Type B pancreatic cell (in vitro differentiated cells): ENCODE results near the gene ACOXL. TPM values are rescaled to one million over a fixed set of nuclear protein-coding genes. Genes with fewer than 3 reads are reported as not detected.
"Not testable (repeated sequence)": the region's sequence is repeated elsewhere in the genome, so short reads cannot be mapped to it uniquely, and the experiment has no call there.

Experiments used
- DNase-seq: peaks from one replicate; pipeline ENCODE4 v3.0.0; 2021; ENCODE audit warnings: mixed read lengths; ENCODE audit not compliant: unreplicated experiment; ENCODE audit errors: extremely low spot score
- H3K27ac Mint-ChIP-seq: 2 replicates; pipeline ENCODE4 v1.8.0; 2021; ENCODE audit warnings: mild to moderate bottlenecking, mixed read lengths
- H3K27me3 Mint-ChIP-seq: 2 replicates; pipeline ENCODE4 v1.8.0; 2021; ENCODE audit warnings: mixed read lengths
- H3K36me3 Mint-ChIP-seq: 2 replicates; pipeline ENCODE4 v1.8.0; 2021; ENCODE audit warnings: mixed read lengths
- H3K4me1 Mint-ChIP-seq: one replicate; pipeline ENCODE4 v1.8.0; 2021; ENCODE audit warnings: mixed read lengths; ENCODE audit not compliant: unreplicated experiment
- H3K4me3 Mint-ChIP-seq: 2 replicates; pipeline ENCODE4 v1.8.0; 2021; ENCODE audit warnings: mild to moderate bottlenecking, mixed read lengths
- H3K9me3 Mint-ChIP-seq: 2 replicates; pipeline ENCODE4 v1.8.0; 2021; ENCODE audit warnings: mixed read lengths
- CTCF ChIP-seq: fragments of 200-600 bp; sonication (generic); conservative IDR thresholded peaks from 2 replicates; pipeline ENCODE4 v1.5.0; 2021; ENCODE audit warnings: antibody characterized with exemption, mild to moderate bottlenecking
- total RNA-seq: library from RNA; stranded (reverse); gene quantifications from 2 replicates; pipeline ENCODE4 v1.2.1, GENCODE V29; 2021; ENCODE audit warnings: low replicate concordance

ACOXL gene
- total RNA-seq, 1 donor from 2014 or later, result 1.4 TPM

DNA sequence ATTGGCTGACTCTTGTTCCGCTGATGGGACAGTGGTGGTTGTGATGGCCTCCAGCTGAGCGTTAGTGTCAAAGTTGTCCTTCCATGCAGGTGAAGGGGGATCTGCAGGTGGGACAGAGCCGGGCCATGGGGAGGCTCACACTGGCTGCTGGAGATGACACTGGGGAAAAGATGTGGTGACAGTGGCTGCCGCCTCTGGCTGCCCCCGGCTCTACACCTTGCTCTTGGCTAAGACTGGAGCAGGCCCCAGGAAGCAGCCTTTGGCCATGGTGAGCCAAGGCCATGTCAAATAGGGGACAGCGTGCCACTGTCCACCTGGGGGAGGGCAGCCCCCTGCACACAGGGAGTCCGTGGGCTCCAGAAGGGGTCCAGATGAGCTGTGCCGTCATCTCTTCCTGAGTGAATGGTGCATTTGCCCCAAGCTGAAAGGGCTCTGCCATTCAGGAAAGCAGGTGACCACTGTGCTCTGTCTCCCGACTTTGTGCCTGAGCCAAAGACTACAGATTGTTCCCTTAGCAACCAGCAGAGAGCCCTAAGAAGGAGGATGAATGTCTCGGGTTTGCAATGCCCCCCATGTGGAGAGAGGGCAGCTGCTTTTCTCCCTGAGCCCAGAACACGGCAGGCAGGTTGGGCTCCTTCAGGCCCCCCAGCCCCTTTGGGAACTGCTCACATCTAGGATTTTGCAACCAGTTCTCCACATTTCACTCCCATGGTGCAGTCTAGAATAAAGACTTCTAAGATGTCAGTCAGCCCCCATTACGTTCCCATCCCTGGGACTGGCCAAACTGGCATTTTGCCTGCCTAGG, 309.2 kb downstream of the ACOXL start:
- H3K4me1 Mint-ChIP-seq, result peaks cover 13% of the 10 kb centered on the region
- no peaks in the 10 kb centered on the region for H3K9me3 Mint-ChIP-seq
- peaks cover 52% of the 10 kb centered on the region for H3K27me3 Mint-ChIP-seq
- no peak for TF ChIP-seq CTCF
- no peak for DNase-seq
- H3K27ac Mint-ChIP-seq, result no peak overlapping the region
- H3K36me3 Mint-ChIP-seq, result peaks cover 7% of the 10 kb centered on the region
- H3K4me3 Mint-ChIP-seq, result no peak overlapping the region

GRCh38 chr2:111042261-111042660, 309.9 kb downstream of the ACOXL start:
- Mint-ChIP-seq H3K27ac (no peak overlapping the region), H3K4me3 (no peak overlapping the region), H3K27me3 (peaks cover 52% of the 10 kb centered on the region), H3K36me3 (peaks cover 7% of the 10 kb centered on the region), H3K9me3 (no peaks in the 10 kb centered on the region), H3K4me1 (peaks cover 13% of the 10 kb centered on the region)
- no peak for DNase-seq
- no peak for TF ChIP-seq CTCF

DNA sequence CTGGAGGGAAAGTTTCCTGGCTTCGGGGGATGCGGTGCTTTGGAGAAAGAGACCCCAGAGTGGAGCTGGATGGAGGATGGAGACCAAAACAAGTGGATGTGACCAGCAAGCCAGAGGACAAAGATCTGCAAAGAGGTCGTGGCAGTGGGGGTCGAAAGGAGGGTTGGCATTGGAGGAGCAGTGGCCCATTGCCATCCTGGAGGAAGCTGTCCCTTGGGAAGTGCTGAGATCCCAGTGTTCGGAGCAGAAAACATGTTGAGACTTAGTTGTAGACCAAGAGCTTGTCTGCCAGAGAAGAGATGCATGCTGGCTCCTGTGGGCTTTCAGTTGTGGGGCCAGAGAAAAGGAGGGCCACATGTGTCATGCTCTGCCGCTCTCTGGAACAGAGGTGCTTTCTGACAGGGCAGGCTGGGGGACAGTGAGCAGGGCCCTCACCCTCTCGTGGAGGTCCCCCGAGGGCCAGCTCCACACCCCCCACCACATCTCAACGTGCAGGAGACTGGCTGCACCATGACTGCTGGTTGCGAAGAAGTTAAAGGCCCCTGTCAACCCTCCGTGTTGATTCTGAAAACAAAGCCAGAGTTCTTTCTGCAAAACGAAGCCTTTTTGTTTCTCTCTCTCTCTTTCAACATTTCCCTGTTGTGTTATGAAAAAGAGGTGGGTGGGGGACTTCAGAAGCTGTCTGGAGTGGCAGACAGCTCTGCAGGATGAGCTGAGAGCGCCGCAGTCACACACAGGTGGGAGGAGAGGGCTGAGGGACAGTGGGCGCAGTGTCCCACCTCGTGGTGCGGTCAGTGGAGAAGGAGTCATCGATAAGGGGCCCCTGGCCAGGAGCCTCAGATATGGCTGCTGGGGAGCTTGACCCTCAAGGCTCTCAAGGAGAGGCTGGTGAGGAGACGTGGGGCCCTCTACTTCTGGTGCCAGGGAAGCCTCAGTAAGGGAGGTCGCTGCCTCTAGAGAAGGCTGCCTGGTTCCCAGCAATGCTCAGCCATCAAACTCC, 310.7 kb downstream of the ACOXL start:
- no peak for TF ChIP-seq CTCF
- H3K36me3 Mint-ChIP-seq, result peaks cover 7% of the 10 kb centered on the region
- H3K27me3 Mint-ChIP-seq, result peaks cover 52% of the 10 kb centered on the region
- no peak for DNase-seq
- H3K4me1 Mint-ChIP-seq, result peaks cover 13% of the 10 kb centered on the region
- H3K9me3 Mint-ChIP-seq, result peaks cover 3% of the 10 kb centered on the region
- no peak overlapping the region for H3K27ac Mint-ChIP-seq
- H3K4me3 Mint-ChIP-seq, result no peak overlapping the region

GRCh38 chr2:111044066-111044465, 311.7 kb downstream of the ACOXL start:
- Mint-ChIP-seq H3K27me3 (peaks cover 56% of the 10 kb centered on the region), H3K4me3 (no peak overlapping the region), H3K36me3 (peaks cover 7% of the 10 kb centered on the region), H3K27ac (no peak overlapping the region), H3K9me3 (peaks cover 4% of the 10 kb centered on the region), H3K4me1 (peaks cover 13% of the 10 kb centered on the region)
- no peak for DNase-seq
- no peak for TF ChIP-seq CTCF

DNA sequence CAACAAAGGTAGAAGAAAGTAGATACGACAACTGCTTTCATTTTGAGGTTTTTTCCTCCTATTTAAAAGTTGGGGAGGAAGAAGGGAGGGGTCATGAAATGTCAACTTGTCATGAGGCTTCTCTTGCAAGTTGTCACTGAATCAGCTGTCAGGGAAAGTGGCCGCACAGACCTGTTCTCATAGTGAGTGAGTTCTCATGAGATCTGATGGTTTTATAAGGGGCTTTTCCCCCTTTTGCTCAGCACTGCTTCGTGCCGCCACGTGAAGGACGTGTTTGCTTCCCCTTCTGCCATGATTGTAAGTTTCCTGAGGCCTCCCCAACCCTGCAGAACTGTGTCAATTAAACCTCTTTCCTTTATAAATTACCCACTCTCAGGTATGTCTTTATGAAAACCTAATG, 312.9 kb downstream of the ACOXL start:
- not testable (repeated sequence) for DNase-seq, H3K27ac Mint-ChIP-seq, H3K36me3 Mint-ChIP-seq, H3K9me3 Mint-ChIP-seq, H3K4me3 Mint-ChIP-seq
- H3K27me3 Mint-ChIP-seq, result peaks cover 54% of the 10 kb centered on the region
- H3K4me1 Mint-ChIP-seq, result peaks cover 13% of the 10 kb centered on the region
